ENCODE measurements around the gene LGALS1. TPM values are rescaled to one million over a fixed set of nuclear protein-coding genes. Genes with fewer than 3 reads are reported as not detected.

Gene LGALS1
- total and polyA plus RNA-seq, 12 donors = 190 to 4,628 (median 918) TPM

- H3K36me3 ChIP-seq (replicated peaks in 1 of 2) = peaks cover 0 to 30% of the 10 kb centered on the region in 2 donors
- H3K4me1 ChIP-seq (replicated peaks in 1 of 2) = peaks cover 0 to 19% of the 10 kb centered on the region in 2 donors
- intact Hi-C loops (cut with DNase I) = no loop called here
- no peak for DNase-seq
- H3K27ac ChIP-seq = peak overlapping the region in 2 of 5 donors; percentile 34 to 69
- TF ChIP-seq CTCF (IDR thresholded peaks at IDR 0.05) = no peak
- no peak for TF ChIP-seq POLR2A (IDR thresholded peaks at IDR 0.05)
- 76 to 93% (median 84%) methylated on average over 13 of the region's 13 CpGs for WGBS, 4 donors
- no peaks in the 10 kb centered on the region for H3K27me3 ChIP-seq
- H3K4me3 ChIP-seq = no peak overlapping the region
- H3K9me3 ChIP-seq (replicated peaks in 1 of 3) = no peaks in the 10 kb centered on the region
These were observed 48.8 kb upstream of the LGALS1 start for GRCh38 chr22:37626556-37627075.

- Histone ChIP-seq H3K4me3 (no peak overlapping the region), H3K27me3 (no peaks in the 10 kb centered on the region), H3K9me3 (replicated peaks in 1 of 3) (no peaks in the 10 kb centered on the region), H3K36me3 (replicated peaks in 1 of 2) (peaks cover 0 to 29% of the 10 kb centered on the region in 2 donors), H3K4me1 (replicated peaks in 1 of 2) (peaks cover 0 to 19% of the 10 kb centered on the region in 2 donors), H3K27ac (peak overlapping the region in 2 of 5 donors; percentile 34 to 83)
- 54 to 80% (median 60%) methylated on average over 6 to 7 of the region's 7 CpGs for WGBS, 4 donors
- no peak for DNase-seq
- no peak for TF ChIP-seq POLR2A (IDR thresholded peaks at IDR 0.05)
- intact Hi-C loops (cut with DNase I) = no loop called here
These were observed 48.3 kb upstream of the LGALS1 start for GRCh38 chr22:37627121-37627520.

GRCh38 chr22:37627545-37627944 is 47.9 kb upstream of the LGALS1 start:
- Histone ChIP-seq H3K4me1 (replicated peaks in 1 of 2) (peaks cover 0 to 20% of the 10 kb centered on the region in 2 donors), H3K36me3 (replicated peaks in 1 of 2) (peaks cover 0 to 25% of the 10 kb centered on the region in 2 donors), H3K9me3 (replicated peaks in 1 of 3) (no peaks in the 10 kb centered on the region), H3K4me3 (no peak overlapping the region), H3K27ac (peak overlapping the region in 2 of 5 donors; percentile 34 to 83), H3K27me3 (no peaks in the 10 kb centered on the region)
- DNase-seq = peak in 1 of 7 donors; percentile 26
- intact Hi-C loops (cut with DNase I) = no loop called here
- no peak for TF ChIP-seq CTCF (IDR thresholded peaks at IDR 0.05)
- no peak for TF ChIP-seq POLR2A (IDR thresholded peaks at IDR 0.05)
- 55 to 84% (median 66%) methylated on average over 3 to 6 of the region's 6 CpGs for WGBS, 4 donors

GRCh38 chr22:37628830-37629229 is 46.6 kb upstream of the LGALS1 start:
- Histone ChIP-seq H3K4me3 (no peak overlapping the region), H3K27me3 (no peaks in the 10 kb centered on the region), H3K36me3 (replicated peaks in 1 of 2) (peaks cover 0 to 25% of the 10 kb centered on the region in 2 donors), H3K4me1 (replicated peaks in 1 of 2) (peaks cover 10 to 27% of the 10 kb centered on the region in 2 donors), H3K27ac (peak overlapping the region in 1 of 5 donors; percentile 17), H3K9me3 (replicated peaks in 1 of 3) (no peaks in the 10 kb centered on the region)
- no peak for DNase-seq
- intact Hi-C loops (cut with DNase I) = no loop called here
- TF ChIP-seq CTCF (IDR thresholded peaks at IDR 0.05) (no peak), POLR2A (IDR thresholded peaks at IDR 0.05) (no peak)
- WGBS, 4 donors = 79 to 92% (median 86%) methylated on average over 5 to 8 of the region's 8 CpGs

- intact Hi-C loops (cut with DNase I) = no loop called here
- Histone ChIP-seq H3K27me3 (no peaks in the 10 kb centered on the region), H3K36me3 (replicated peaks in 1 of 2) (peaks cover 0 to 25% of the 10 kb centered on the region in 2 donors), H3K4me3 (no peak overlapping the region), H3K27ac (no peak overlapping the region), H3K9me3 (replicated peaks in 1 of 3) (no peaks in the 10 kb centered on the region), H3K4me1 (replicated peaks in 1 of 2) (peaks cover 18 to 37% of the 10 kb centered on the region in 2 donors)
- no peak for DNase-seq
- WGBS, 4 donors = 71 to 91% (median 85%) methylated on average over 1 to 10 of the region's 10 CpGs
- TF ChIP-seq CTCF (IDR thresholded peaks at IDR 0.05) (no peak), POLR2A (IDR thresholded peaks at IDR 0.05) (no peak)
These were observed 45.5 kb upstream of the LGALS1 start for GRCh38 chr22:37629928-37630327.

Data from adrenal gland (tissue), 12 donors.